HFF-Myc (cell line): ENCODE results near the gene AWAT1.

ENCODE experiments used
- DNase-seq: peaks from one replicate; pipeline ENCODE4 v3.0.0-alpha.2; 2011; ENCODE audit warnings: low read depth; ENCODE audit errors: extremely low read depth
- H3K4me3 ChIP-seq: replicated peaks from 2 replicates; pipeline ENCODE4 v1.5.1; 2011; ENCODE audit warnings: low read depth, mild to moderate bottlenecking, control low read depth, low read length
- TF ChIP-seq, protein P1 (sequence below): IDR thresholded peaks from 2 replicates; pipeline ENCODE4 v1.5.1; 2012; ENCODE audit warnings: mild to moderate bottlenecking, low read depth, low read length, control low read depth; ENCODE audit errors: missing control alignments

Gene AWAT1

DNA sequence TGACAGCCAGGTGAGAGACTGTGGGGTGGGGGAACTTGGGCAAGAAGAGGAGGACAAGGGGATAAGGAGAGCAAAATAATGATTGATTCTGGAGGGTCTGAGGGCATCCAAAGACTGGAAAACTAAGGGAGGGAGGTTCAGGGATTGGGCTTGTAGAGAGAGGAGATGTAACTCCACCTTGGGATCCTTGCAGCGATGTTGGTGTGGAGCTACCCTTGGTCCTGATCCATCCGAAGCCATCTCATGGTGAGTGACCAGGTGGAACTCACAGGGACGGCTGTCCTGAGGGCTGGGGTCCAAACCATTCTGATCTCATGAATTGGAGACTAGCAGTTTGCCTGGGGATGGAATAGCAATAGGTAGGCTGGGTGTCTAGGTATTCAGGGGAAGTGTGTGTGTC lies 46.1 kb downstream of the AWAT1 start:
- DNase-seq, result no peak
- TF ChIP-seq, protein P1, sequence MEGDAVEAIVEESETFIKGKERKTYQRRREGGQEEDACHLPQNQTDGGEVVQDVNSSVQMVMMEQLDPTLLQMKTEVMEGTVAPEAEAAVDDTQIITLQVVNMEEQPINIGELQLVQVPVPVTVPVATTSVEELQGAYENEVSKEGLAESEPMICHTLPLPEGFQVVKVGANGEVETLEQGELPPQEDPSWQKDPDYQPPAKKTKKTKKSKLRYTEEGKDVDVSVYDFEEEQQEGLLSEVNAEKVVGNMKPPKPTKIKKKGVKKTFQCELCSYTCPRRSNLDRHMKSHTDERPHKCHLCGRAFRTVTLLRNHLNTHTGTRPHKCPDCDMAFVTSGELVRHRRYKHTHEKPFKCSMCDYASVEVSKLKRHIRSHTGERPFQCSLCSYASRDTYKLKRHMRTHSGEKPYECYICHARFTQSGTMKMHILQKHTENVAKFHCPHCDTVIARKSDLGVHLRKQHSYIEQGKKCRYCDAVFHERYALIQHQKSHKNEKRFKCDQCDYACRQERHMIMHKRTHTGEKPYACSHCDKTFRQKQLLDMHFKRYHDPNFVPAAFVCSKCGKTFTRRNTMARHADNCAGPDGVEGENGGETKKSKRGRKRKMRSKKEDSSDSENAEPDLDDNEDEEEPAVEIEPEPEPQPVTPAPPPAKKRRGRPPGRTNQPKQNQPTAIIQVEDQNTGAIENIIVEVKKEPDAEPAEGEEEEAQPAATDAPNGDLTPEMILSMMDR, result no peak
- H3K4me3 ChIP-seq, result no peak overlapping the region

- no peak for DNase-seq
- TF ChIP-seq, protein P1, result no peak
- H3K4me3 ChIP-seq, result no peak within 1 kb of the TSS
Measured at GRCh38 chrX:70281951-70282350, 47.5 kb downstream of the AWAT1 start, which contains the start of gene RAB41. Gene RAB41 (plus strand): TSS chrX:70282172. CDS start chrX:70282218, 46 bp downstream.

DNA sequence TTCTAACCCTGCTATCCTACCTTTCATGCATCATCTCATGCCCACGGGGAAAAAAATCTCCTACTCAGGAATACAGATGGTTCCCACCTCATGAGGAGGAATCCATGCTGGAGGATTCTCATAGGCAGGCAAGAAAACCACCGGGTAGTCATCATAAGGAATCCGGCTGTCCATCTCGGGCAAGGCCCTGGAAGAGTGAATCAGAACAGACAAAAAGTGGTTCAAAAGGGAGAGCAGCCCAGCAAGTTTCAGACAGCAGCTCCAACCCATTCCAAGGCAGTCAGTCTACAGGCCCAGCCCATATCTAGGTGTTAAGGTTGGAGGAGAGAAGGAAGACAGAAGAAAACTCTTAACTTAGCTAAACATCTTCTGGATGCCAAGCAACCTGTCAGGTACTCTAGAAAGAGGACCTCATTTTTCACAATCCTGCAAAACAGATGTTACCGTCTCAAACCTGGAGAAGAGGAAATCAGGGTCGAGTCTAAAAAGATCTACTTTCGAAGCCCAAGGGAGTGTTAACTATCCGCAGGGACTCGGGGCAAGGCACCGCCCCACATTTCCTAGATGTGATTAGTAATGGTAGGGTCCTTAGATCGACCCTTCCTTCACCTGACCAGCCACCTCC lies 54.8 kb downstream of the AWAT1 start:
- TF ChIP-seq, protein P1, result no peak
- H3K4me3 ChIP-seq, result peak overlapping the region; percentile 64
- DNase-seq, result no peak
